ENCODE results near the gene SPDEF. TPM values are rescaled to one million over a fixed set of nuclear protein-coding genes. Genes with fewer than 3 reads are reported as not detected.

Gene SPDEF
- total RNA-seq, 4 donors from 2014 or later: 9.1 to 47.9 (median 28.7) TPM

DNA sequence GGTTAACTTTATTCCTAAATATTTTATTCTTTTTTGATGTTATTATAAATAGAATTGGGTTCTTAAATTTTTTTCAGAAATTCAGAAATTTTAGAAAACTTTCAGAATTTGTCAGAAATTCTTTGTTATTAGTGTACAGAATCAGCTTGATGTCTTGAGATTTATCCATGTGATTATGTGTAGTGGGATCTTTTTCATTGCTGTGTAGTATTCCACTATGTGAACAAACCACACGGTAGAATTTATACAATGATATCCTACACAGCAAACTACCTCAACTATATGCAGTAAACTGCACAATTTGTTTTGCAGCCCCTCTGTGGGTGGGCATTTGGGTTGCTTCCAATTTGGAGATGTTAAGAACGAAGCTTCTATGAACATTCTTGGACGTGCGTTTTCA lies 46.3 kb downstream of the SPDEF start:
- no peak overlapping the region for H3K4me3 ChIP-seq (ENCODE audit: low read depth, poor library complexity, severe bottlenecking)
- no peak for DNase-seq (ENCODE audit: low spot score in 2 of 2)
- intact Hi-C loops (cut with DNase I; ENCODE audit: low total_unique reads): loop anchor here (10.0 kb wide), 1 partner anchor 1635 kb away; no protein-coding TSS in a partner anchor
- 84 to 96% methylated on average over 4 of the region's 4 CpGs for WGBS, 2 donors
- no peak for TF ChIP-seq POLR2A (IDR thresholded peaks at IDR 0.05)
- no peak for TF ChIP-seq CTCF (IDR thresholded peaks at IDR 0.05)

DNA sequence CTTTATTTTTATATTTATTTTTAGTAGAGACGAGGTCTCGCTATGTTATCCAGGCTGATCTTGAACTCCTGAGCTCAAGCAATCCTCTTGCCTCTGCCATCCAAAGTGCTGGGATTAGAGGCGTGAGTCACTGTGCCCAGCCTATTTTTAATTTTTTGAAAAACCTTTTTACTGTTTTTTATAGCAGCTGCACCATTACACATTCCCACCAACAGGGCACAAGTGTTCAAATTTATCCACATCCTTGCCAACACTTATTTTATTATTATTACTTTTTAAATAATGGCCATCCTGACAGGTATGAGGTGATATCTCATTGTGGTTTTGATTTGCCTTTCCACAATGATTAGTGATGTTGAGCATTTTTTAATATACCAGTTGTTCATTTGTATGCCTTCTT lies 47.7 kb downstream of the SPDEF start:
- intact Hi-C loops (cut with DNase I; ENCODE audit: low total_unique reads): loop anchor here (10.0 kb wide), 1 partner anchor 1636 kb away; no protein-coding TSS in a partner anchor
- TF ChIP-seq POLR2A (IDR thresholded peaks at IDR 0.05) (no peak), CTCF (IDR thresholded peaks at IDR 0.05) (no peak)
- 94 to 95% methylated on average over 3 of the region's 3 CpGs for WGBS, 2 donors
- H3K4me3 ChIP-seq (ENCODE audit: low read depth, poor library complexity, severe bottlenecking): no peak overlapping the region
- DNase-seq (ENCODE audit: low spot score in 2 of 2): no peak

GRCh38 chr6:34506718-34507117 lies 49.4 kb downstream of the SPDEF start:
- intact Hi-C loops (cut with DNase I; ENCODE audit: low total_unique reads): loop anchor here (10.0 kb wide), 1 partner anchor 1638 kb away; no protein-coding TSS in a partner anchor
- DNase-seq (ENCODE audit: low spot score in 2 of 2): no peak
- TF ChIP-seq CTCF (IDR thresholded peaks at IDR 0.05) (no peak), POLR2A (IDR thresholded peaks at IDR 0.05) (no peak)
- WGBS, 2 donors: 78 to 87% methylated on average over 5 of the region's 5 CpGs
- no peak overlapping the region for H3K4me3 ChIP-seq (ENCODE audit: low read depth, poor library complexity, severe bottlenecking)

GRCh38 chr6:34497411-34497810 lies 58.7 kb downstream of the SPDEF start:
- WGBS, 2 donors: 54 to 65% methylated on average over 10 of the region's 10 CpGs
- DNase-seq (ENCODE audit: low spot score in 2 of 2): no peak
- no peak for TF ChIP-seq CTCF (IDR thresholded peaks at IDR 0.05)
- no peak for TF ChIP-seq POLR2A (IDR thresholded peaks at IDR 0.05)
- intact Hi-C loops (cut with DNase I; ENCODE audit: low total_unique reads): no loop called here
- no peak overlapping the region for H3K4me3 ChIP-seq (ENCODE audit: low read depth, poor library complexity, severe bottlenecking)

- DNase-seq (ENCODE audit: low spot score in 2 of 2): no peak
Measured at GRCh38 chr6:34496103-34496685, 59.9 kb downstream of the SPDEF start.

More at GRCh38 chr6:34496103-34496685, 59.9 kb downstream of the SPDEF start:
- intact Hi-C loops (cut with DNase I; ENCODE audit: low total_unique reads): no loop called here
- no peak overlapping the region for H3K4me3 ChIP-seq (ENCODE audit: low read depth, poor library complexity, severe bottlenecking)
- WGBS, 2 donors: 67 to 82% methylated on average over 7 to 8 of the region's 9 CpGs
- TF ChIP-seq CTCF (IDR thresholded peaks at IDR 0.05): no peak
- no peak for TF ChIP-seq POLR2A (IDR thresholded peaks at IDR 0.05)

Measured in lower leg skin (tissue), 4 donors.